ENCODE data around the gene RUNX1. TPM values are rescaled to one million over a fixed set of nuclear protein-coding genes. Genes with fewer than 3 reads are reported as not detected.

Gene RUNX1
- total RNA-seq, 2 donors from 2014 or later, result 21.3 to 23.0 TPM

DNA sequence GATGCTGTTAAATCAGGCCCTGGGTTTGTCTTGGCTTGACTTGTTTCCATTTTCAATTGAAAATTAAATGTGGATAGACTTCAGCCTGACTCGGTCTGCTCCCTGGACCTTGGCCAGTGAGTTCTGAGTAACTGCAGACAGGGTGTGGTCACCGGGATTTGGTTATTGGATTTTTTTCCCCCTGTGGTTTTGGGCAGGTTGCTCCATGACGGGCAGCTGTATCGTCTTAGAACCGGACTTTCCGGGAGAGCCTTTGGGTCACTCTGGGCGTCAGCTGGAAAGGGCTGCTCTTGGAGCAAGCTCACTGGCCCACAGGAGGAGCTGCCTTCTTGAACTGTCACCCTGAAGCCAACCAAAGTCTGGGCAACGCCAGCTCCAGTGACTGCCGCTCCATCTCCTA lies 305.3 kb downstream of the RUNX1 start:
- Histone ChIP-seq H3K9ac (ENCODE audit: low read depth in 2 of 2, low read length in 2 of 2) (no peak overlapping the region), H3K27ac (no peak overlapping the region), H3K27me3 (no peaks in the 10 kb centered on the region), H3K4me3 (no peak overlapping the region), H3K36me3 (no peaks in the 10 kb centered on the region), H3K9me3 (no peaks in the 10 kb centered on the region), H3K4me1 (peaks cover 5% of the 10 kb centered on the region)
- intact Hi-C loops (cut with DNase I), result loop anchor here (10.0 kb wide), 1 partner anchor 1201 kb away; no protein-coding TSS in a partner anchor
- TF ChIP-seq, protein P1, sequence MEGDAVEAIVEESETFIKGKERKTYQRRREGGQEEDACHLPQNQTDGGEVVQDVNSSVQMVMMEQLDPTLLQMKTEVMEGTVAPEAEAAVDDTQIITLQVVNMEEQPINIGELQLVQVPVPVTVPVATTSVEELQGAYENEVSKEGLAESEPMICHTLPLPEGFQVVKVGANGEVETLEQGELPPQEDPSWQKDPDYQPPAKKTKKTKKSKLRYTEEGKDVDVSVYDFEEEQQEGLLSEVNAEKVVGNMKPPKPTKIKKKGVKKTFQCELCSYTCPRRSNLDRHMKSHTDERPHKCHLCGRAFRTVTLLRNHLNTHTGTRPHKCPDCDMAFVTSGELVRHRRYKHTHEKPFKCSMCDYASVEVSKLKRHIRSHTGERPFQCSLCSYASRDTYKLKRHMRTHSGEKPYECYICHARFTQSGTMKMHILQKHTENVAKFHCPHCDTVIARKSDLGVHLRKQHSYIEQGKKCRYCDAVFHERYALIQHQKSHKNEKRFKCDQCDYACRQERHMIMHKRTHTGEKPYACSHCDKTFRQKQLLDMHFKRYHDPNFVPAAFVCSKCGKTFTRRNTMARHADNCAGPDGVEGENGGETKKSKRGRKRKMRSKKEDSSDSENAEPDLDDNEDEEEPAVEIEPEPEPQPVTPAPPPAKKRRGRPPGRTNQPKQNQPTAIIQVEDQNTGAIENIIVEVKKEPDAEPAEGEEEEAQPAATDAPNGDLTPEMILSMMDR (IDR thresholded peaks at IDR 0.05), result no peak
- peak; percentile 49 for DNase-seq

DNA sequence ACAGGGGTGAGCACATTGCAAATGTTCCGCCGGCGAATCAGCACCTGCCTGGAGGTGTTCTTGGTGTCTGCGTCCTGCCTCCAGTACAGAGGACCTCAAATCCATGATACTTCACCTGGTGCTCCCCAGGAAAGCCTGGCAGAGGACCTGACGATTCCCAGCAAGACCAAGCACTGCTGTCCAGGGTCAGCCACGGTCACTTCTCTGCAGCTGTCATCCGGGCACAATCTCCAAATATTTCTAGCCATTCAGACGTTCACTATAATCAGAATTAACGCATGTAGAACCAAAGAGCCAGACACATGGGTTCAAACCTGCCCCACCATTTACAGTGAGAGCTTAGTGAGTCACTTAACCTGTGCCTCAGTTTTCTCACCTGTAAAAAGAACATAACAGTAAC lies 305.8 kb downstream of the RUNX1 start:
- no peak overlapping the region for H3K4me3 ChIP-seq
- H3K4me1 ChIP-seq, result peaks cover 5% of the 10 kb centered on the region
- H3K9ac ChIP-seq (ENCODE audit: low read depth in 2 of 2, low read length in 2 of 2), result no peak overlapping the region
- no peak for DNase-seq
- no peaks in the 10 kb centered on the region for H3K36me3 ChIP-seq
- no peaks in the 10 kb centered on the region for H3K9me3 ChIP-seq
- TF ChIP-seq, protein P1 (IDR thresholded peaks at IDR 0.05), result no peak
- intact Hi-C loops (cut with DNase I), result loop anchor here (10.0 kb wide), 1 partner anchor 1202 kb away; no protein-coding TSS in a partner anchor
- no peak overlapping the region for H3K27ac ChIP-seq
- H3K27me3 ChIP-seq, result no peaks in the 10 kb centered on the region

DNA sequence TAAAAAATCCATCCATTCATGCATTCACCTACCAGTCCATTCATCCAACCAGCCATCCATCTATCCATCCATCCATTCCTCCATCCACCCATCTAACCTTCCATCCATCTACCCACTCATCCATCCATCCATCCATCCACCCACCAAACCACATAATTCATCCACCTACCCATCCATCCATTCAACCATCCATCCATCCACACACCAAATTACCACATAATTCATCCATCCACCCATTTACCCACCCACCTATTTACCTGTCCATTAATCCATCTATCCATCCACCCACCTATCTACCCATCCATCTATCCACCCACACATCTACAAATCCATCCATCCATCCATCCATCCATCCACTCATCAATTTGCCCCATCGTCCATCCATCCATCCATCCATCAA lies 308.9 kb downstream of the RUNX1 start:
- H3K36me3 ChIP-seq, result no peaks in the 10 kb centered on the region
- TF ChIP-seq, protein P1 (IDR thresholded peaks at IDR 0.05), result no peak
- no peaks in the 10 kb centered on the region for H3K4me1 ChIP-seq
- intact Hi-C loops (cut with DNase I), result loop anchor here (10.0 kb wide), 1 partner anchor 1205 kb away; no protein-coding TSS in a partner anchor
- H3K9me3 ChIP-seq, result no peaks in the 10 kb centered on the region
- DNase-seq, result no peak
- no peak overlapping the region for H3K9ac ChIP-seq (ENCODE audit: low read depth in 2 of 2, low read length in 2 of 2)
- H3K27ac ChIP-seq, result no peak overlapping the region
- no peaks in the 10 kb centered on the region for H3K27me3 ChIP-seq
- no peak overlapping the region for H3K4me3 ChIP-seq
